DMS53 treated with DMSO at 0.1 percent for 48 hours (cell line): ENCODE measurements around the gene WDR81.
"Not testable (repeated sequence)": the region's sequence is repeated elsewhere in the genome, so short reads cannot be mapped to it uniquely, and the experiment has no call there.

Experiments
- DNase-seq: peaks from one replicate; lab custom pipeline; 2025; ENCODE audit not compliant: unreplicated experiment; lab: John Stamatoyannopoulos, UW

The WDR81 gene

GRCh38 chr17:1724351-1724868 lies at the start of gene WDR81:
TSS of gene WDR81 (plus strand) at chr17:1724704. CDS start at chr17:1724960, 256 bp downstream.
- peak; percentile 52 for DNase-seq

GRCh38 chr17:1676401-1676800 lies 48.1 kb upstream of the WDR81 start:
- DNase-seq = no peak

GRCh38 chr17:1683459-1683858 lies 41.0 kb upstream of the WDR81 start:
- DNase-seq = no peak

- peak; percentile 87 for DNase-seq
These were observed 39.9 kb upstream of the WDR81 start, which contains the start of gene PRPF8 for GRCh38 chr17:1684378-1685189. TSS of gene PRPF8 (minus strand) at chr17:1684867. CDS start at chr17:1684571, 296 bp downstream.

- no peak for DNase-seq
These were observed 38.4 kb upstream of the WDR81 start for GRCh38 chr17:1686086-1686485.

GRCh38 chr17:1688405-1688804 lies 36.1 kb upstream of the WDR81 start:
- DNase-seq = not testable (repeated sequence)

GRCh38 chr17:1690544-1691221 lies 33.8 kb upstream of the WDR81 start:
- no peak for DNase-seq

GRCh38 chr17:1693339-1693738 lies 31.2 kb upstream of the WDR81 start:
- DNase-seq = no peak

GRCh38 chr17:1695365-1695764 lies 29.1 kb upstream of the WDR81 start:
- DNase-seq = no peak

- DNase-seq = no peak
These were observed 26.8 kb upstream of the WDR81 start for GRCh38 chr17:1697681-1698080.

GRCh38 chr17:1699891-1700290 lies 24.6 kb upstream of the WDR81 start:
- not testable (repeated sequence) for DNase-seq

- DNase-seq = no peak
These were observed 21.4 kb upstream of the WDR81 start for GRCh38 chr17:1703063-1703462.

GRCh38 chr17:1705004-1705403 lies 19.5 kb upstream of the WDR81 start:
- no peak for DNase-seq

- no peak for DNase-seq
These were observed 17.4 kb upstream of the WDR81 start for GRCh38 chr17:1707107-1707506.

- not testable (repeated sequence) for DNase-seq
These were observed 15.6 kb upstream of the WDR81 start for GRCh38 chr17:1708791-1709346.

- no peak for DNase-seq
These were observed 15.0 kb upstream of the WDR81 start for GRCh38 chr17:1709403-1709951.

- DNase-seq = peak; percentile 18
These were observed 14.3 kb upstream of the WDR81 start, which contains the start of gene TLCD2 for GRCh38 chr17:1709971-1710806. TSS of gene TLCD2 (minus strand) at chr17:1710377. CDS start at chr17:1710242, 135 bp downstream.

GRCh38 chr17:1710807-1711553 lies 13.5 kb upstream of the WDR81 start:
- DNase-seq = no peak

- DNase-seq = no peak
These were observed 12.7 kb upstream of the WDR81 start for GRCh38 chr17:1711804-1712203.

GRCh38 chr17:1712271-1712670 lies 12.2 kb upstream of the WDR81 start:
- DNase-seq = no peak
